PFSK-1 (cell line): ENCODE data around the gene TBC1D3D. TPM values are rescaled to one million over a fixed set of nuclear protein-coding genes. Genes with fewer than 3 reads are reported as not detected.
"Not testable (repeated sequence)": the region's sequence is repeated elsewhere in the genome, so short reads cannot be mapped to it uniquely, and the experiment has no call there.

Experiments used
- FOXP2 ChIP-seq: optimal IDR thresholded peaks from 2 replicates; pipeline ENCODE3; 2011; ENCODE audit warnings: borderline replicate concordance, control low read depth, inconsistent platforms; ENCODE audit not compliant: insufficient read depth; ENCODE audit errors: extremely low read length, extremely low read depth
- POLR2AphosphoS5 ChIP-seq: IDR thresholded peaks from 2 replicates; pipeline ENCODE4 v1.6.1; 2012; ENCODE audit warnings: low read depth, mild to moderate bottlenecking, control low read depth, low read length, moderate library complexity
- TAF1 ChIP-seq: IDR thresholded peaks from 2 replicates; pipeline ENCODE4 v1.6.1; 2012; ENCODE audit warnings: low read length, control low read depth, borderline replicate concordance; ENCODE audit not compliant: insufficient read depth
- polyA plus RNA-seq: library from polyadenylated mRNA; unstranded; fragments of >200 nt; gene quantifications from one replicate; pipeline ENCODE4 v1.2.1, GENCODE V29; 2012; ENCODE audit warnings: low read depth, missing spikeins; ENCODE audit not compliant: insufficient read length
- TF ChIP-seq, protein P1 (sequence below), 2 experiments: IDR thresholded peaks; 2 replicates each; pipeline versions ENCODE4 v1.6.1 to v1.8.0; 2011 to 2012; ENCODE audit warnings: low read depth in 2 of 2, low read length in 2 of 2, control low read depth in 1 of 2, inconsistent platforms in 1 of 2, mild to moderate bottlenecking in 1 of 2, moderate library complexity in 1 of 2; ENCODE audit not compliant: insufficient read depth in 1 of 2

Gene TBC1D3D
- polyA plus RNA-seq = 0.35 TPM

DNA sequence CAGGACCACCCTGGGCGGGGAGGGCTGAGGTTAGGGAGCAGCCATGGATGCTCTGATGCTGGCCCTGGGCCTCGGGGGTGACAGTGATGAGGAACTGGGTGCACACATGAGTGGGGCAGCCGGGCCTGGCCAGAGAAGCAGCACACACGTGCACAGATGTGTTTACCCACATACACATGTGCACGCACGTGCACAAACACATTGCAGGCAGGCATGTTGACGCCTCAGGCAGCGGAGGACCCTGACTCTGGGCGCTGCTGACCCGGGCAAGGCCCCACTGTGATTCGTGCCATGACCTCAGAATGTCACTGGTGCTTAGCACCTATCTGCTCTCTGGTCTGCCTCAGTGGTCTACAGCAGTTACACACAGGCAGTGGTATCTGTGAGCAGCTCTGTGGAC lies at the start of gene TBC1D3D:
TSS of gene TBC1D3D (plus strand) at position 301 of the 400 bp plus-strand sequence. CDS start 1,585 bp downstream, outside the sequence.
- TF ChIP-seq TAF1, FOXP2: not testable (repeated sequence)
- TF ChIP-seq, protein P1, sequence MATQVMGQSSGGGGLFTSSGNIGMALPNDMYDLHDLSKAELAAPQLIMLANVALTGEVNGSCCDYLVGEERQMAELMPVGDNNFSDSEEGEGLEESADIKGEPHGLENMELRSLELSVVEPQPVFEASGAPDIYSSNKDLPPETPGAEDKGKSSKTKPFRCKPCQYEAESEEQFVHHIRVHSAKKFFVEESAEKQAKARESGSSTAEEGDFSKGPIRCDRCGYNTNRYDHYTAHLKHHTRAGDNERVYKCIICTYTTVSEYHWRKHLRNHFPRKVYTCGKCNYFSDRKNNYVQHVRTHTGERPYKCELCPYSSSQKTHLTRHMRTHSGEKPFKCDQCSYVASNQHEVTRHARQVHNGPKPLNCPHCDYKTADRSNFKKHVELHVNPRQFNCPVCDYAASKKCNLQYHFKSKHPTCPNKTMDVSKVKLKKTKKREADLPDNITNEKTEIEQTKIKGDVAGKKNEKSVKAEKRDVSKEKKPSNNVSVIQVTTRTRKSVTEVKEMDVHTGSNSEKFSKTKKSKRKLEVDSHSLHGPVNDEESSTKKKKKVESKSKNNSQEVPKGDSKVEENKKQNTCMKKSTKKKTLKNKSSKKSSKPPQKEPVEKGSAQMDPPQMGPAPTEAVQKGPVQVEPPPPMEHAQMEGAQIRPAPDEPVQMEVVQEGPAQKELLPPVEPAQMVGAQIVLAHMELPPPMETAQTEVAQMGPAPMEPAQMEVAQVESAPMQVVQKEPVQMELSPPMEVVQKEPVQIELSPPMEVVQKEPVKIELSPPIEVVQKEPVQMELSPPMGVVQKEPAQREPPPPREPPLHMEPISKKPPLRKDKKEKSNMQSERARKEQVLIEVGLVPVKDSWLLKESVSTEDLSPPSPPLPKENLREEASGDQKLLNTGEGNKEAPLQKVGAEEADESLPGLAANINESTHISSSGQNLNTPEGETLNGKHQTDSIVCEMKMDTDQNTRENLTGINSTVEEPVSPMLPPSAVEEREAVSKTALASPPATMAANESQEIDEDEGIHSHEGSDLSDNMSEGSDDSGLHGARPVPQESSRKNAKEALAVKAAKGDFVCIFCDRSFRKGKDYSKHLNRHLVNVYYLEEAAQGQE (IDR thresholded peaks at IDR 0.05; ENCODE audit: insufficient read depth in 1 of 2, low read depth in 2 of 2, low read length in 2 of 2) = not testable (repeated sequence)

DNA sequence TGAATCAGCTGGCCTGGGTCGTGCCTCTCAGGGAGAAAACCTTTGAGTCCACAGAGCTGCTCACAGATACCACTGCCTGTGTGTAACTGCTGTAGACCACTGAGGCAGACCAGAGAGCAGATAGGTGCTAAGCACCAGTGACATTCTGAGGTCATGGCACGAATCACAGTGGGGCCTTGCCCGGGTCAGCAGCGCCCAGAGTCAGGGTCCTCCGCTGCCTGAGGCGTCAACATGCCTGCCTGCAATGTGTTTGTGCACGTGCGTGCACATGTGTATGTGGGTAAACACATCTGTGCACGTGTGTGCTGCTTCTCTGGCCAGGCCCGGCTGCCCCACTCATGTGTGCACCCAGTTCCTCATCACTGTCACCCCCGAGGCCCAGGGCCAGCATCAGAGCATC lies 14.8 kb upstream of the TBC1D3D start, which contains the start of gene TBC1D3L:
TSS of gene TBC1D3L (minus strand) at position 101 of the 400 bp plus-strand sequence. CDS start 1,540 bp downstream, outside the sequence.
- TF ChIP-seq POLR2AphosphoS5, FOXP2, TAF1: not testable (repeated sequence)
